ENCODE data around the gene ASIC5.
A peak's percentile ranks its signal among the peaks of the same experiment; 100 is the strongest.

ASIC5 gene

GRCh38 chr4:155789982-155790381 lies 76.1 kb downstream of the ASIC5 start:
- CTCF ChIA-PET = interaction anchor here (1.1 to 1.4 kb wide), 2 partner anchors 19 to 346 kb away, joined by 4 read pairs; no protein-coding TSS in a partner anchor
- no peak for DNase-seq (ENCODE audit: extremely low spot score)
- TF ChIP-seq CTCF (IDR thresholded peaks at IDR 0.05; ENCODE audit: control extremely low read depth, extremely low read depth, low read depth, missing control alignments) = no peak
- POLR2A ChIA-PET = no interaction called here

GRCh38 chr4:155789391-155789790 lies 76.7 kb downstream of the ASIC5 start:
- POLR2A ChIA-PET = no interaction called here
- no peak for TF ChIP-seq CTCF (IDR thresholded peaks at IDR 0.05; ENCODE audit: control extremely low read depth, extremely low read depth, low read depth, missing control alignments)
- no peak for DNase-seq (ENCODE audit: extremely low spot score)
- CTCF ChIA-PET = interaction anchor here (0.8 to 1.5 kb wide), 5 partner anchors 19 to 348 kb away, joined by 3 to 7 read pairs (median 4); no protein-coding TSS in a partner anchor

GRCh38 chr4:155787113-155787710 lies 78.9 kb downstream of the ASIC5 start:
- DNase-seq (ENCODE audit: extremely low spot score) = peak; percentile 53
- CTCF ChIA-PET = interaction anchor here (0.6 to 2.8 kb wide), 39 partner anchors 8 to 878 kb away, joined by 3 to 21 read pairs (median 4); partner anchors contain the start of gene GUCY1B1
- POLR2A ChIA-PET = no interaction called here
- TF ChIP-seq CTCF (IDR thresholded peaks at IDR 0.05; ENCODE audit: control extremely low read depth, extremely low read depth, low read depth, missing control alignments) = peak; percentile 83

GRCh38 chr4:155785828-155786227 lies 80.2 kb downstream of the ASIC5 start:
- DNase-seq (ENCODE audit: extremely low spot score) = no peak
- ChIA-PET POLR2A (no interaction called here), CTCF (interaction anchor here (1.8 to 2.8 kb wide), 4 partner anchors 16 to 344 kb away, joined by 10 to 21 read pairs (median 16); no protein-coding TSS in a partner anchor)
- TF ChIP-seq CTCF (IDR thresholded peaks at IDR 0.05; ENCODE audit: control extremely low read depth, extremely low read depth, low read depth, missing control alignments) = no peak

- no peak for DNase-seq (ENCODE audit: extremely low spot score)
- POLR2A ChIA-PET = no interaction called here
- CTCF ChIA-PET = interaction anchor here (1.4 kb wide), 1 partner anchor 17 kb away, joined by 4 read pairs; no protein-coding TSS in a partner anchor
- no peak for TF ChIP-seq CTCF (IDR thresholded peaks at IDR 0.05; ENCODE audit: control extremely low read depth, extremely low read depth, low read depth, missing control alignments)
Observed at GRCh38 chr4:155784637-155785036, 81.4 kb downstream of the ASIC5 start.

GRCh38 chr4:155781249-155781831 lies 84.7 kb downstream of the ASIC5 start:
- no peak for DNase-seq (ENCODE audit: extremely low spot score)
- no peak for TF ChIP-seq CTCF (IDR thresholded peaks at IDR 0.05; ENCODE audit: control extremely low read depth, extremely low read depth, low read depth, missing control alignments)
- ChIA-PET CTCF (interaction anchor here (0.9 to 1.9 kb wide), 2 partner anchors 8 to 252 kb away, joined by 3 to 6 read pairs; no protein-coding TSS in a partner anchor), POLR2A (no interaction called here)
